TTC549 (cell line): ENCODE measurements around the gene COX8A.
"Not testable (repeated sequence)": the region's sequence is repeated elsewhere in the genome, so short reads cannot be mapped to it uniquely, and the experiment has no call there.

Source experiments
- FAIRE-seq: peaks from 2 replicates; lab custom pipeline; 2012; peaks lifted over from hg19 to GRCh38; lab: Jason Lieb, UNC

The COX8A gene

DNA sequence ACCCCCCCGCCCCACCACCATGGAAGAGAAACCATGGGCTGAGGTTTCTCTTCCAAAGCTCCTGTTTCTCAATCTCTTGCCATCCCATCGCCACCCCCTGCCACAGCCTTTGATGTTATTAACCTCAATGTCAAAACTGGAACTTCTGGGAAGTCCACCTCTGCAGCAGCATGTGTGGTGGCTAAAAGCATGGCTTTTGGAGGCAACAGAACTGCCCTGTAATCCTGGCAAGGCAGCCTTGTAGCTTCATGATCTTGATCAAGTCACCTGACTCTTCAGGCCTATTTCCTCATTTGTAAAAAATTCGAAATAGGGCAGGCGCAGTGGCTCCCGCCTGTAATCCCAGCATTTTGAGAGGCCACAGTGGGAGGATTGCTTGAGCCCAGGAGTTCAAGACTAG is 3.5 kb upstream of the COX8A start:
- FAIRE-seq, result no peak

DNA sequence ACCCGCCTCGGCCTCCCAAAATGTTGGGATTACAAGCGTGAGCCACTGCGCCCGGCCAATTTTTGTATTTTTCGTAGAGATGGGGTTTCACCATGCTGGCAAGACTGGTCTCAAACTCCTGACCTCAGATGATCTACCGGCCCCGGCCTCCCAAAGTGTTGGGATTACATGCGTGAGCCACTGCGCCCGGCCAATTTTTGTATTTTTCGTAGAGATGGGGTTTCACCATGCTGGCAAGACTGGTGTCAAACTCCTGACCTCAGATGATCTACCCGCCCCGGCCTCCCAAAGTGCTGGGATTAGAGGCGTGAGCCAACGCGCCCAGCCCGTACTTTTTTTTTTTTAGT is 535 bp upstream of the COX8A start:
- not testable (repeated sequence) for FAIRE-seq

DNA sequence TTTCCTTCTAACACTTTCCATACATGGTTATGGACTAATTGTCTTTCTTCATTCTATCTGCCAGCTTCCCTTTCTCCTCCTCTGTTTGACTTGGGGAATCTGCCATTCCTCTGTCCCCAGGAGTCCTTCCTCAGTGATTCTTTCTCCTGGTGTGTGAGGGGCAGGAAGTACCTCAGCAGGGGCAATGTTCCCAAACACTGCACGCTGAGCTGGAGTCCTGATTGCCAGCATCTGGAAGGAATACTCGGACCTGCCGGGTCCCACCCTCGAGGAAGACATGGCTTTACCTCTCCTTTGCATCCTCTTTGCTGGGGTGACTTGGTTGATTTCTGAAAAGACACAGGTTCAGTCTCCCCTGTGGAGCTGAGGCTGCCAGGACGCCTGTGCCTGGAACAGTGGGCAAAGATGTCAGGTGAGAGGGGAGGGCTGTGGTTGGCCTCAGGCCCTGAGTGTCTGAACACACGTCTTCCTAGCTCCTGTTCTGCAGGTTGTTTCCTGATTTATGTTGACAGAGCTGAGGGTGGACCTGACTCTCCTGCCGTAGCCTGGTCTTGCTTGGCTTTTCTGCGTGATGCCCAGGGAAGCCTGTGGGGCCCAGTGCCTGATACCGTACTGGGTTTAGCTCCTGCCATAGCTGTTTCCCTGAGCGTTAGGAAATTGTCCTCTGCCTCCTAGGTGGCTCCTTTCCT is 4.3 kb downstream of the COX8A start:
- FAIRE-seq, result no peak

- FAIRE-seq, result no peak
Measured at GRCh38 chr11:63979426-63979825, 5.0 kb downstream of the COX8A start.

DNA sequence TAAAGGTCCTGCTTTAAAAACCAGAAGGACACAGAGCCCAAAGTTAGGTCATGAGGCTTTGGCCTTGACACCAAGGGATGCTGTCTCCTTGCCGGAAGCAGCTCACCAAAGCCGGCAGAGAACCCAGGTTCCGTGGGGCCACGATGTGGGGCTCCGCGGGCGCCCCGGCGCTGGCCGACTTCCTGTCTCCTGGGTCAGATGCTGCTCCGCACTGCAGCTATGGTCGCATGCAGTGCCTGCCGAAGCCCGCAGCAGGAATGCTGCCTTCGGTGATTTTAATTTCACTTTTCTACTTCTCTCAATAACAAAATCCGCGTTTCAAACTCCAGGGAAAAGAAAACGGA is 11.4 kb downstream of the COX8A start:
- FAIRE-seq, result no peak

GRCh38 chr11:63986156-63986931 is 11.9 kb downstream of the COX8A start, which contains the start of gene OTUB1:
Gene OTUB1, plus strand, starts transcription at chr11:63986438. Its CDS starts 19 bp downstream, at chr11:63986457.
- FAIRE-seq, result no peak

DNA sequence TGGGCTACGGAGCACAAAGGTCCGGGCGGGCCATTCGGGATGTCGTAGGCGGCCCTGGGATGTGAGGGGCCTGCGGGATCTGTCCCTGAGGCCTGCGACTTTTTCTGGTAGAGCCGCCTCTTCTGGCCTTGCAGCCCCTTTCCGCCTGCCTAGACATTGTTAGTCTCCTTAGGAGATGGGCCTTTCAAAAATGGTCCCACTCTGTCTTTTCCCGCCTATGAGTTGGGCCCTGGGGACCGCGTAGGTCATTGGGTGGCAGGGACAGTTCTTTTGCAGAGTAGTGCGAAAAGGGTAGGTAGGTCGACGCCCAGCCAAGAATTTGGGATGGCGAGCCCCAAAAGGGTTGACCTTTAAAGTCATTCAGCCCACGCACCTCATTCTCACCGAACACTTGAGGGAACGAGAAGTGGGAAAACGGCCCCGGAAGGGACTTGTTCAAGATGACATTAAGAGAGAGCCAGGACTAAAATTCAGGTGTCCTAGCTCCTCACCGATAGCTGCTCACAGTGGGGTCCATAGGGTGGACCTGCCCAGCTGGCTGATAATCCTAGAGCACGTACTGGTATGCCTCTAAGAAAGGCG is 12.6 kb downstream of the COX8A start:
- no peak for FAIRE-seq

- no peak for FAIRE-seq
Measured at GRCh38 chr11:63991558-63991957, 17.1 kb downstream of the COX8A start.

DNA sequence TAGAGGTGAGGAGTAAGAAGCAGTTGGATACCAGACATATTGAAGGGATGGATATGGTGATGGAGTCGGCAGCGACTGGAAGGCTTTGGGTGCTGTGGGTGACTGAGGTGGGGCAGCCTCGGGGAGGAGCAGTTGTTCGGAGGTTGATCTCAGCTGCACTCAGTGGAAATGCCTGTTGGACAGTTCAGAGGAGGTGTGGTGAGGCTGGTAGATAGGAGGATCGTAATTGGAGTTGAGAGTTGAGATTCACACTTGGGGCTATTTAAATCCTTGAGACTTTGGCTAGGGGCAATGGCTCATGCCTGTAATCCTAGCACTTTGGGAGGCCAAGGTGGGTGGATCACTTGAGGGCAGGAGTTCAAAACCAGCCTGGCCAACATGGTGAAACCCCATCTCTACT is 18.7 kb downstream of the COX8A start:
- no peak for FAIRE-seq

DNA sequence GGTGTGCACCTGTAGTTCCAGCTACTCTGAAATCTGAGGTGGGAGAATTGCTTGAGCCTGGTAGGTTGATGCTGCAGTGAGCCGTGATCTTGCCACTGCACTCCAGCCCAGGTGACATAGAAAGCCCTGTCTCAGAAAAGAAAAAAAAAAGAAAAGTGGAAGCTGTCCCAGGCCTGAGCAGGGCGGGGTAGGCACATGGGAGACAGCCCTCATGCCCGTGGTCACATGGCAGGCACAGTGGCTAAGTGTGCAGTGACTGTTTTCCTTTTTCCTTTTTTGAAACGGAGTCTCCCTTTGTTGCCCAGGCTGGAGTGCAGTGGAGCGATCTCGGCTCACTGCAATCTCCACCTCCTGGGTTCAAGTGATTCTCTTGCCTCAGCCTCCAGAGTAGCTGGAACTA is 19.6 kb downstream of the COX8A start:
- FAIRE-seq, result no peak

DNA sequence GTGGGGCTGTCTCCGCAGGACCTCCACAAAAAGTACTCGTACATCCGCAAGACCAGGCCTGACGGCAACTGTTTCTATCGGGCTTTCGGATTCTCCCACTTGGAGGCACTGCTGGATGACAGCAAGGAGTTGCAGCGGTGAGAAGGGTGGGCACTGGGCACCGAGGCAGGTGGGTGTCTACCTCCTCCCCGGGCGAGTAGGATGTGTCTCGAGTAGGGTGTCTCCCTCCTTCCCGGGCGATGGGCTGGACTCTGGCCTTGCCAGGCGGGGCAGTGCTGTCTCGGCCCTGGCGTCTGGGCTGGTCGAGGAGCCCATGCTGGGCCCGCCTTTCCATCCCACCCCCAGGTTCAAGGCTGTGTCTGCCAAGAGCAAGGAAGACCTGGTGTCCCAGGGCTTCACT is 22.1 kb downstream of the COX8A start:
- no peak for FAIRE-seq

DNA sequence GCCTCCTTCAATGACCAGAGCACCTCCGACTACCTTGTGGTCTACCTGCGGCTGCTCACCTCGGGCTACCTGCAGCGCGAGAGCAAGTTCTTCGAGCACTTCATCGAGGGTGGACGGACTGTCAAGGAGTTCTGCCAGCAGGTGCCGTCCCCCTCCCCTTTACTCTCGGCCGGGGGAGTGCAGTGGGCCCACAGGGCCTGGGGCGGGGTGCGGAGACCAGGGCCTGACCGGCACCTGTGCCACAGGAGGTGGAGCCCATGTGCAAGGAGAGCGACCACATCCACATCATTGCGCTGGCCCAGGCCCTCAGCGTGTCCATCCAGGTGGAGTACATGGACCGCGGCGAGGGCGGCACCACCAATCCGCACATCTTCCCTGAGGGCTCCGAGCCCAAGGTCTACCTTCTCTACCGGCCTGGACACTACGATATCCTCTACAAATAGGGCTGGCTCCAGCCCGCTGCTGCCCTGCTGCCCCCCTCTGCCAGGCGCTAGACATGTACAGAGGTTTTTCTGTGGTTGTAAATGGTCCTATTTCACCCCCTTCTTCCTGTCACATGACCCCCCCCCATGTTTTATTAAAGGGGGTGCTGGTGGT is 22.8 kb downstream of the COX8A start:
- no peak for FAIRE-seq

GRCh38 chr11:63997801-63998337 is 23.4 kb downstream of the COX8A start:
- FAIRE-seq, result no peak

GRCh38 chr11:63998558-63999348 is 24.3 kb downstream of the COX8A start:
- FAIRE-seq, result no peak

GRCh38 chr11:63999349-64000025 is 25.1 kb downstream of the COX8A start:
- no peak for FAIRE-seq

DNA sequence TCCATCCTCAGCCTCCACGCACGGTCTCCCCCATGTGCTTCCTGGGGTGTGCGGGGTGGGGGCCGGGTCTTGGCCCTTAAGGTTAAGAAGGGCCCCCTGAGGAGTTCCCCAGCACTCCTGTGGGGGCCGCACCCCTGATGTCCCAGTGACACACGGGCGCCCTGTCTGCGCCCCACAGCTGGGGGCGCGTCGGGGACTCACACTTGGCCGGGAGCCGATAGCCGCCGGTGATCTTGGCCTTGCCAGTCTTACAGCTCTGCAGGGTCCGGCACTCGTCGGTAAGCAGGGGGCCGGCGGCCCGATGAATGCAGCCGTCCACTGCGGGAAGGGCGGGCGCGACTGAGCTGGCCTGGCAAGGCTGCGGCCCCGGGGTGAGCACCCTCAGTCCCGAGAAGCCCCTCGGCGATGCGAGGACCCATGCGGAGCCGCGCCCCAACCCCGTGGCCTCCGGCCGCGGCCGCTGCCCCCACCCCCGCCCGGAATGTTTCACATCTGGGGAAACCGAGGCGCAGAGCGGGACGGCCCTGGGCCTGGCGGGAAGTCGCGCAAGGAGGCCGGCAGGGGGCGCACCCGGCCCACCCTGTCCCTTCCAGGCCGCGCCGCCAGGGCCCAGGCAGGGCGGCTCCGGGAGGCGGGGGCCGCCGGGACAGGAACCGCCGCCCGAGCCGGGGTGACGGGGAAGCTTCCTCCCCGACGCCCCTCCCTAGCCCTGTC is 25.8 kb downstream of the COX8A start:
- FAIRE-seq, result no peak

DNA sequence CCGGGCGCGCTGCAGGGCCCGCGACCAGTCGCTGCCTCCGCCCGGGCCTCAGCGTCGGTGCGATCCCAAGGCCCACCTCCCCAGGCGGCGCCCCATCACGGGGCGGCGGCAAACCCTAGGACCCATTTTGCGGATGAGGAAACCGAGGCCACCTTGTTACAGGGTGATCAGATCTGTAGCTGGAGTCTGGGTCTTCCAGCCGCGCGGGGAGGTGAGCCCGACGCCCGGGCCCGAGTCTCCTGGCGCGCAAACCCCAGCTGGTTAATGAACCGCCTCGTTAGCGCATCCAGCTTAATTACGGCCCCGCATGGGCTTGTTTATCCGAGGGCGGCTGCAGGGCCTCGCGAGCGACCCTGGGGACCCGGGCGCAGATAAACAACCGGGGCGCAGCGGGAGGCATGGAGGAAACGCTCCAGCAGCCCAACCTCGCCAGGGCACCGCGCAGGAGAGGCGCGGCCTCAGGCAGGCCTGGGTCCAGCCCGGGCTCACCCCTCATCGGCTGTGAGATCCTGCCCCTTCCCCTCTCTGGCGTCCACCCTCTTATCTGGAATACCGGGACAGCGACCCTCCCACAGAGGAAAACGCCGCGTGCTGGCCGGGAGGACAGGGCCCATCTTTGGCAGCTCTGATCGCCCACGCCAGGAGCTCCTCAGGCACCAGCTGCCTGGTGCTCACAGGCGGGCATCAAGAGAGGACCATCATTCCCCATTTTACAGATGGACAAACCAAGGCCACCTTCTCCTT is 26.5 kb downstream of the COX8A start:
- FAIRE-seq, result no peak

DNA sequence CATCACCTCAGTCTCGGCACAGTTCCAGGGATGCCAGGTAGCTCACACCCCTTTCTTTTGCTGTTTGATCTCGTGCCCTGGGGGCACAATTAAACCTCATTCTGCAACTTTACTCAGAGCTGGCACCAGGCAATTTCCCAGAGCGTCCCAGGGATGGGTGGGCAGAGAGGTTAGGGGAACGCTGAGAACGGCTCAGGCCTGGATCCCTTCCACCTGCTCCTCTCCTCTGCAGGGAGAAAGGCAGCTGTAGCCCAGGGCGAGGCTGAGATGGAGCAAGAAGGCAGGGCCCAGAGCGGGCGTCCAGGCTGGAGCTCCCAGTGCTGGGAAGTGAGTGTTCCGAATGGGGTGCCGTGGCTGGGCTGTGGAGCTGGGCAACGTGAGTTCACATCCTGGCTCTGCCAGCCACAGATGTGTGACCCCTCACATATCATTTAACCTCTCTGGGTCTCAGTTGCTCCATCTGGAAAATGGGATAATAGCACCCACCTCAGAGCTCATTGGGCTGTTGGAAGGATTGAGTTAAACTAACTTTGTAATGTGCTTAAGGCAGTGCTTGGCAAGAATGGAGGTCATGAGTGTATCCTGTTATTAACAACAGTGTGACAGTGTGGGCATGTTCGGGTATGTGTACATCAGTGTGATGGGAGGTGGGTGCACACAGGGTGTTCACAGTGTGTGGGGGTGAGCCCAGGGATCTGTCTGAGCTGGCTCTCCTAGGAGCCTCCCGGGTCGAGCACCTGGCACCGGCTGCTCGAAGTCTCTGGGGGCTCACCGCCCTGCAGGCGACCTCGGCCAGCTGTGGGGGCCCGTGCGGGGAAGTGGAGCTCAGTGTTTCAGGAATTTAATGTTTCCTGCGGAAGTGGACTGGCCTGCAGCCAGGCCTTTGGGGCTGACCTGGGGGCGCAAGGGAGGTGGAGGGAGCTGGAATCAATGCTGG is 27.3 kb downstream of the COX8A start:
- FAIRE-seq, result no peak
